Measurements from ENCODE around the gene MS4A13.
"Not testable (repeated sequence)": the region's sequence is repeated elsewhere in the genome, so short reads cannot be mapped to it uniquely, and the experiment has no call there.

The MS4A13 gene

GRCh38 chr11:60532383-60532782, 17.2 kb downstream of the MS4A13 start:
- not testable (repeated sequence) for DNase-seq

GRCh38 chr11:60538627-60539026, 23.4 kb downstream of the MS4A13 start:
- DNase-seq: not testable (repeated sequence)

- no peak for DNase-seq
Observed at GRCh38 chr11:60544077-60544476, 28.9 kb downstream of the MS4A13 start.

- DNase-seq: no peak
Observed at GRCh38 chr11:60561254-60561653, 46.1 kb downstream of the MS4A13 start.

GRCh38 chr11:60563553-60564235, 48.5 kb downstream of the MS4A13 start:
- peak; percentile 74 for DNase-seq

GRCh38 chr11:60566776-60567175, 51.6 kb downstream of the MS4A13 start:
- DNase-seq: no peak

- no peak for DNase-seq
Observed at GRCh38 chr11:60570970-60571369, 55.8 kb downstream of the MS4A13 start.

- DNase-seq: no peak
Observed at GRCh38 chr11:60589611-60590010, 74.4 kb downstream of the MS4A13 start.
